IPS DF 19.7 (cell line): ENCODE measurements around the gene TMEM229B.
"Not testable (repeated sequence)": the region's sequence is repeated elsewhere in the genome, so short reads cannot be mapped to it uniquely, and the experiment has no call there.

Experiments
- DNase-seq: peaks from one replicate; pipeline ENCODE4 v3.0.0-alpha.2; 2013; ENCODE audit warnings: low read depth, low spot score

TMEM229B gene

GRCh38 chr14:67457782-67458181, 30.7 kb downstream of the TMEM229B start:
- no peak for DNase-seq

GRCh38 chr14:67456732-67457131, 31.8 kb downstream of the TMEM229B start:
- no peak for DNase-seq

- DNase-seq: no peak
Observed at GRCh38 chr14:67453575-67454300, 34.8 kb downstream of the TMEM229B start.

- not testable (repeated sequence) for DNase-seq
Observed at GRCh38 chr14:67451667-67452066, 36.9 kb downstream of the TMEM229B start.

- no peak for DNase-seq
Observed at GRCh38 chr14:67449096-67449495, 39.4 kb downstream of the TMEM229B start.

- no peak for DNase-seq
Observed at GRCh38 chr14:67447033-67447381, 41.5 kb downstream of the TMEM229B start.

DNA sequence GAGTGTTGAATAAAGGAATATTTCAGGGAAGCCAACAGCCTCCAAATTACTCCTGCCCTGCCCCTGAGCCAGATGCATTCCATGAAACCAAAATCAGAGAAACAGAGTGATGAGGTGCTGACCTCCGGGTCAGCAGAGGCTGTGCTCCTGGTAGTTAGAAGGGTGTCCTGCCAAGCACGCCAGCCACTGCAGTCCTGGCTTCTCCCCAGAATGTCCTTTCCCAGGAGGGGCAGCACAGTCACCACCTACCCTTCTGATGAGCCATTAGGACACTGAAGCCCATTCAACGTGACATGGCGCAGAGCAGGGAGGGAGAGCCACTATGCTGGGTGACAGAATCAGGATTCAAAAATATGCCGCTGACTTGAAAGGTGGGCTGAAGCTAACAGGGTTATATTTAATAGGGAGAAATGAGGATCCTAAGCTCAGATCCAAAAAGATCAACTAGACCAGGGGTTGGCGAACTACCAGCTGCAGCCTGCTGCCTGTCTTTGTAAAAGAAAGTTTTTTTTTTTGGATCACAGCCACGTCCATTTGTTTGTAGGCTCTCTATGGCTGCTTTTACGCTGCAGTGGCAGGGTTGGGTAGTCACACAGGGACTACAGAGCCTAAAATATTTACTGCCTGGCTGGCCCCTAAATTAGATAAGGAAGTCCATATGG, 42.0 kb downstream of the TMEM229B start:
- DNase-seq: no peak

DNA sequence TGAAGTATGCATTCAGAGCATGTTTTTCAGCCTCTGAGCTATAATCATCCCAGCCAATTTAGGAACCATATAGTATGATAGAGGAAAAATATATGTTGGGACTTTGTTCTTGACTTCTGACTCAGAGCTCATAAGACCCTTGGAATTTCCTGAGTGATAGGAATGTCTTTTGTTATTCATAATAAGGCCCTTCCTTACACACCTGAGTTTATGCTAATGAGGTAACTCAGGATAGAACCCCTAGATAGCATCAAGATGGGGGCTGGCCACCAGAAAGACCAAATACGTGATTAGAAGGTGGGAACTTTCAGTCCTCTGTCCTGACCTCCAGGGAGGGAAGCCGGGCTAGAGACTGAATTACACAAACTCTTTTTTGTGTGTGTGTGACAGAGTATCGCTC, 44.1 kb downstream of the TMEM229B start:
- DNase-seq: no peak

DNA sequence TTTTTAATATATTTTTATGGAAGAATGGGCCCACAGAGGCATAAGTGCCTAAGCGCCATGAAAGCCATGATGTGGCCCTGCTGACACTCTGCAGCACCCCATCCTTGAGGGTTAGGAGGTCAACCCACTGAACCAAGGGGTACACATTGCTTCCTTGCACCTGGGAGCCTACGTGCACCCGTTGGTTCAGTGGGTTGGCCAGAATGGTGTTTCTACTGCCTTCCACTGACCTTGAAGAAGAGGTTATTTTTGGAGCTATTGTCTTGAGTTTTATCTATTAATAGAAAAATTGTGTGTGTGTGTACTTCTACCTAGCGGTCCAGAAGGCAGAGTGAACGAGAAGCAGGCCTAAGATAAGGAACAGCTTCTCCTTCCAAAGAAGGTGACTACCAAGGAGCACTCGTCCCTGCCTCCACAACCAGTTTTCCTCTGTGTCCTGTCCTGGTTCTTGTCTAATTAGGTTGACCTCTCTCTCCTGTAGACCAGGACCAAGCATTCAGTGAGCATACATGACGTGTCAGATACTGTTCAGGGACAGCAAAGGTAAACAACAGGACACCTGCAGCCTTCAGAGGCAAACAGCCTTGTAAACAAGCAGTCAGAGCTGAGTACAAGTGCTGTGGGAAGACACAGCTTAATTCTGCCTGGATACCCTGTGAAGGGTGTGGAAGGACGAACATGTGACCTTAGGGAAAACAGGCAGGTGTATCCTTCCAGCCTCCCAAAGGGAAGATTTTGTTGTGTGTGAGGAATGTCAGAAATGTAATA, 46.2 kb downstream of the TMEM229B start:
- DNase-seq: no peak

DNA sequence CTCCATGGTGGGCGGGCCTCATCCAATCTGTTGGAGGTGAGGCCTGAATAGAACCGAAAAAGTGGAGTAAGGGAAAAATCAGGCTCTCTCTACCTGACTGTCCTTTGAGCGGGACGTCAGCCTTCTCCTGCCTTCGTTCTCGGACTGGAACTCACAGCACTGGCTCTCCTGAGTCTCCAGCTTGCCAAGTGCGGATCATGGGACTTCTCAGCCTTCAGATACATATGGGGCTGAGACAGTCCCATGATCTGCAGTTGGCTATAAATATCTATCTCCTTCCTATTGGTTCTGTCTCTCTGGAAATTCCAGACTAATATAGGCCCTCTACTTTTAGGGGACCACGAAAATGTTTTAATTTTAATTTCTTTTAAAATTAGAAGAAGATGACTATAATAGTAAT, 46.8 kb downstream of the TMEM229B start:
- DNase-seq: no peak

DNA sequence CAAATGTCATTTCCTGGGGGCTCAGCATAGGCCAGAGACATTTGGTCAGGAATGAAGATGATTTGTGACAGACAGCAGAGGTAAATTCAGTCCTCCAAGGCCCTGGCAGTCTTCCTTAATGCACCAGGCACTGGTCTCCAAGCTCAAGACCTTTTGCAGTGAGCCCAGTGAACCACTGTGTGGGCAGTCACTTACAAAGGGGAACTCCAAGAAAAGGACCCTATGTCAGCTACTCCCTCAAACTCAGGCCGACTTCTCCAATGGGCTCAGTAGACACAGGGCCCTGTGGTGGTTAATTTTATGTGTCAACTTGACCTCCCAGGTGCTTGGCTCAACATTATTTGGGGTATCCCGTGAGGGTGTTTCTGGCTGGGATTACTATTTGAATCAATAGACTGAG, 47.3 kb downstream of the TMEM229B start:
- DNase-seq: no peak

DNA sequence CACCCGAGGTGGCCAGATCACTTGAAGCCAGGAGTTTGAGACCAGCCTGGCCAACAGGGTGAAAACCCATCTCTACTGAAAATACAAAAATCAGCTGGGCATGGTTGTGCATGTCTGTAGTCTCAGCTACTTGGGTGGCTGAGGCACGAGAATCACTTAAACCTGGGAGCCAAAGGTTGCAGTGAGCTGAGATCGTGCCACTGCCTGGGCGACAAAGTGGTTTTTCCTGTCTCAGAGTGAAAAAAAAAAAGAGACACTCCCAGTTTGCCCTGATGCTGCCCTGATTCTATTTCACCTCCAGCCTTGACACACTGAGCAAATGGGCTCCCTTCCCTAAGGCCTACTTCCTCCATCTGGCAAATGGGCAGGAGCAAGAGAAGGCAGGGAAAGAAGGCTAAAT, 48.0 kb downstream of the TMEM229B start:
- no peak for DNase-seq

GRCh38 chr14:67438969-67439368, 49.6 kb downstream of the TMEM229B start:
- DNase-seq: no peak

- no peak for DNase-seq
Observed at GRCh38 chr14:67436006-67436866, 52.3 kb downstream of the TMEM229B start.

GRCh38 chr14:67435603-67436002, 52.9 kb downstream of the TMEM229B start:
- DNase-seq: no peak

DNA sequence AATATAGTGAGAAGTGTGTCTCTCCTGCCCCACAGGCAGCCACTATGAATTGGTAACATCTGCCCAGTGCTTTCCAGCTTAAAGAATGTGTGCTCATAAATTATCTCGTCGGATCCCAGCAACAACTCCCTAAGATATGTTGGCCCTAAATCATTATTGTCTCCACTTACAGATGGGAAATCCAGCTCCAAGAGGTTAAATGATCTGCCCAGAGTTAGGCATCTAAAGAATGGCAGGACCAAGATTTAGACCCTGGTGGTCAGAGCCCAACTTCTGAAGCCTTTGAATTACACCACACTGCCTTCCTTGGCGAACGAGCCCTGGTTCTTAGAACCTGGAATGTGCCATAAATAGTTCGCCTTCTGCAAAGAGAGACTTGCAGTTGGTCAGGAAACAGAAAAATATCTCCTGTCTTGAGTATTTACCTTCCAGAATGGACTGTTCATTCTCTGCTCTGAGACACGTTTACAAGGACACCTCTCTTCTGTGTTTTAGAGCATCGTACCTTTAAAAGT, 56.4 kb downstream of the TMEM229B start:
- DNase-seq: no peak

DNA sequence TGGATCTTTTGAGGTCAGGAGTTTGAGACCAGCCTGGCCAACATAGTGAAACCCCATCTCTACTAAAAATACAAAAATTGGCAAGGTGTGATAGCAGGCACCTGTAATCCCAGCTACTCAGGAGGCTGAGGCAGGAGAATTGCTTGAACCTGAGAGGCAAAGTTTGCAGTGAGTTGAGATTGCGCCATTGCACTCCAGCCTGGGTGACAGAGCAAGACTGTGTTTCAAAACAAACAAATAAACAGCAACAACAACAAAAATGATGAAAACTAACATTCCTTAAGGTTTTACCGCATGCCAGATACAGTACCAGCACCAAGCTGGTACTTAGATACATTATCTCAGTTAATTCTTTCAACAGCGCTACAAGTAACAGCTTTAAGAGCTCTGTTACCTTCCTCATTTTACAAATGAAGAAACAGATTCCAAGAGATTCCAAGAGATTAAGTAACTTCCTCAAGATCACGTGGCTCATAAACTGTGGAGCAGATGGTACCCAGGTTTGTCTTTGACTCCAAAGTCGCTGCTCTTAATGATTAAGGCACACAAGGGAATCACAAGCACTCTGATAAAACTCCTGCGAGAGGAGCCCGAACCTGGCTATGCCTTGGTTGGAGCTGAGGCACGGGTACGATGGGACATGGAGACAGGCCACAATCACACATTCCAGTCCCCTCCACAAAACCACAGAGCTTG, 58.9 kb downstream of the TMEM229B start:
- no peak for DNase-seq

DNA sequence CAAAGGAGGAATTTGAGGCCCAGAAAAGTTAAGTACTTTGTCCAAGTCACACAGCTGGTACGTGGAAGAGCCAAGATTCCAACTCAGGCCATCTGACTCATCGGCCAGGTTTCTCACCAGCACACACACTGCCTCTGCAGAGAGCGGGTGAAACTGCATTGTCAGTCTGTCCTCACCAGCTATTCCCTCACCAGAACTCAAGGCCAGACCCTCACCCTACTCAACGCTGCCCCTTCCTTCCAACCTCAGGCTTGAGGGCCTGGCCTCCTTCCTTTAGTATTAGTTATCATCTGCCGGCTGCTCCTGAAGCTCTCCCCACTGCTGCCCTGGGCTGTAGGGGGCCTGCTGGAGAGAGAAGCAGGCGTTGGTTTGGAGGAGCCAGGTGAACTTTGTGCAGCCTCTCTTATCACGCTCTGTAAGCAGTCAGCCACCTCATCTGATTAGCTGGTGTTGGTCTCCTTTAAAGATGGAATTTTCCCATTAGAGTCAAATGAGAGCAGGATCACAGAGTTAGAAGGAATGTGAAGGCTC, 60.0 kb downstream of the TMEM229B start:
- DNase-seq: no peak

DNA sequence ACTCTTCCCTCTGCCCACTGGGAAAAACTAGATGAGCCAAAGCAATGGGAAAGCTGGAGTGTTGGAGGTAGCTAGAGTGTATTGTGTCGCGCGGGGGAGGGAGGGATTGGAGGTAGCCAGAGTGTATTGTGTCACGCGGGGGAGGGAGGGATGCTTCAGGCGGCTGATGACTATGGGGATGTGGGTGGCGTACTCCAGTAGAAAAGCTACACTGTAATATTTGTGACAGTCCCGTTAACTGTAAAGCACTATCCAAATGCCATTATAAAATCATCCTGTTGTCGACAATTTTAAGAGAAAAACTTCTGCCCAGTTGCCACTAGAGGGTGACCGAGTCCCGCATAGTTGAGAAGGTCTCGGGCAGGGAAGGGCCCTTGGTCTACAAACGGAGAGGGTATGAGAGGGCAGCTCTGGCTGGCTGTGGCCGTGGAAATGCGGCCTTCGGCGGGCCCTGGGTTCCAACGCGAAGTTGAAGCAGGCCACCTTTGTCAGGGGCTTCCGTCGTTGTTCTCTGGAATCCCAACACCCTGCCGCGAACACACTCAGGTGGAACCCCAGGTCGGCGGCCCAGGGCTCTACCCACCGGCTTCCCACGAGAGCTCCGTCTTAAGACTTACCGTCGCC, 61.4 kb downstream of the TMEM229B start:
- DNase-seq: peak; percentile 42

DNA sequence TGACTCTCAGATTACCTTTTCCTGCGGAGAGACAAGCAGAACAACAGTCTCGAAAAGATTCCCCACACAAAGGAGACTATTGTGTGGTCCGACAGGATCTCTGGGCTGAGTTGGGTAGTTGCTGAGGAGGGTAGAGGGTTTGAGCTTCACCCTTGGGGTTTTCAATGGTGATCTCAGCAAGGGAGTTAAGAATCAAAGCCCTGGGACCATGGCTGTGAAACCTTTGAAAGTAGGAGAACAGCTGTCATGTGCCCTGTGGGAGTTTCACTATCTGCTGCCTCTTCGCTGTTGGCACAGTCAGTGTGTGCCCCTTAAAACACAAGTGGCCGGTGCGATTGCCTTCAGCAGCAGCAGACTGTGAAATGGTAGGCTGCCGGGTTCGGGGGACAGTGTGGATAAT, 62.4 kb downstream of the TMEM229B start:
- DNase-seq: no peak
